ENCODE measurements around the gene LOXL4.

The LOXL4 gene

GRCh38 chr10:98293550-98294269, 25.7 kb upstream of the LOXL4 start:
- TF ChIP-seq CTCF (IDR thresholded peaks at IDR 0.05) = no peak

GRCh38 chr10:98292971-98293370, 25.0 kb upstream of the LOXL4 start:
- no peak for TF ChIP-seq CTCF (IDR thresholded peaks at IDR 0.05)

GRCh38 chr10:98289802-98290209, 21.8 kb upstream of the LOXL4 start:
- TF ChIP-seq CTCF (IDR thresholded peaks at IDR 0.05) = no peak

- TF ChIP-seq CTCF (IDR thresholded peaks at IDR 0.05) = no peak
Measured at GRCh38 chr10:98287321-98287720, 19.3 kb upstream of the LOXL4 start.

- no peak for TF ChIP-seq CTCF (IDR thresholded peaks at IDR 0.05)
Measured at GRCh38 chr10:98286419-98286818, 18.4 kb upstream of the LOXL4 start.

GRCh38 chr10:98285416-98285815, 17.4 kb upstream of the LOXL4 start:
- TF ChIP-seq CTCF (IDR thresholded peaks at IDR 0.05) = no peak

- TF ChIP-seq CTCF (IDR thresholded peaks at IDR 0.05) = no peak
Measured at GRCh38 chr10:98276311-98276710, 8.3 kb upstream of the LOXL4 start.

- TF ChIP-seq CTCF (IDR thresholded peaks at IDR 0.05) = no peak
Measured at GRCh38 chr10:98274562-98274961, 6.6 kb upstream of the LOXL4 start.

Data from LNCAP (cell line).